Activated T-helper 2 cell treated with anti-CD3 and anti-CD28 coated beads, Interferon-gamma antibody, Interleukin-2, Interleukin-4, amounts not matched to agents 10 μg/mL and 5 μg/mL and 100 μg/mL, durations not matched to agents 14 hours and 24 hours and 36 hours (primary cell): Measurements from ENCODE around the gene NPM1. TPM values are rescaled to one million over a fixed set of nuclear protein-coding genes. Genes with fewer than 3 reads are reported as not detected.
"Not testable (repeated sequence)": the region's sequence is repeated elsewhere in the genome, so short reads cannot be mapped to it uniquely, and the experiment has no call there.

Source experiments
- DNase-seq: peaks from one replicate; pipeline ENCODE4 v3.0.0; 2021; ENCODE audit warnings: low spot score
- H3K27ac Mint-ChIP-seq: one replicate; pipeline ENCODE4 v1.8.0; 2021; ENCODE audit warnings: mixed read lengths
- H3K27me3 Mint-ChIP-seq: one replicate; pipeline ENCODE4 v1.8.0; 2021; ENCODE audit warnings: low read depth, mixed read lengths
- H3K36me3 Mint-ChIP-seq: one replicate; pipeline ENCODE4 v1.8.0; 2021; ENCODE audit warnings: low read depth, mixed read lengths
- H3K4me1 Mint-ChIP-seq: one replicate; pipeline ENCODE4 v1.8.0; 2021; ENCODE audit warnings: low read depth, mixed read lengths
- H3K4me3 Mint-ChIP-seq: one replicate; pipeline ENCODE4 v1.8.0; 2021; ENCODE audit warnings: low read depth, mild to moderate bottlenecking, moderate library complexity, mixed read lengths
- H3K9me3 Mint-ChIP-seq: one replicate; pipeline ENCODE4 v1.8.0; 2021; ENCODE audit warnings: mixed read lengths
- intact Hi-C: fragments of 100-400 bp; cut with micrococcal nuclease; formaldehyde crosslinking; loops from one replicate; pipeline ENCODE4 v1.15.1; 2023
- total RNA-seq: library from RNA; stranded (reverse); gene quantifications from 2 replicates; pipeline ENCODE4 v1.2.3, GENCODE V29; 2022

Gene NPM1
- total RNA-seq, 1 donor from 2014 or later = 3,051 TPM

DNA sequence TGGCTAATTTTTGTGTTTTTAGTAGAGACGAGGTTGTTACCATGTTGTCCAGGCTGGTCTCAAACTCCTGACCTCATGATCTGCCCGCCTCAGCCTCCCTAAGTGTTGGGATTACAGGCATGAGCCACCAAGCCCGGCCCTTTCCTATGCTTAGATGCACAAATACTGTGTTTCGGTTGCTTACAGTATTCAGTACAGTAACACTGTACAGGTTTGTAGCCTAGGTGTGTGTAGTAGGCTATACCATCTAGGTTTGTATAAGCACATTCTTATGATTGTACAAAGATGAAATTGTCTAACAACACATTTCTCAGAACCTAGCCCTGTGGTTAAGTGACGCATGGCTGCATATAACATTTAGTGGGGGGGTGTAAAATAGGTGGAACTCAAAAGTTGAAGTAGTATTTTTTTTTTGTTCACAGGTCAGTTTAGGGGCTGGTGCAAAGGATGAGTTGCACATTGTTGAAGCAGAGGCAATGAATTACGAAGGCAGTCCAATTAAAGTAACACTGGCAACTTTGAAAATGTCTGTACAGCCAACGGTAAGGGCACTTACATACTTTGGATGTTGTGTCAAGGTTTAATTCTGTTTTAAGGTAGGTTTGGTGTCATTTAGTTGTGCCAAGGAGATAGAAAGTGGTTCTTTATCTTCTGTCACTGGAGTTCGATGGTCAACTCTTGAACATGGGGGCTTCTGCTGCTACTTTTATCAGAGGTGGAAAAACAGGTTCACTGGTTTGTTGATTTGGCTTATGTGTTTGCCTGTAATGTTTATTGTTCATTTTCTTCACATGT is 3.4 kb downstream of the NPM1 start:
- H3K4me1 Mint-ChIP-seq = peaks cover 46% of the 10 kb centered on the region
- DNase-seq = no peak
- no peaks in the 10 kb centered on the region for H3K27me3 Mint-ChIP-seq
- H3K9me3 Mint-ChIP-seq = no peaks in the 10 kb centered on the region
- peaks cover 82% of the 10 kb centered on the region for H3K36me3 Mint-ChIP-seq
- peak overlapping the region; percentile 94 for H3K4me3 Mint-ChIP-seq
- intact Hi-C loops = loop anchor here (2.0 kb wide), 1 partner anchor 16 kb away; no protein-coding TSS in a partner anchor
- peak overlapping the region; percentile 47 for H3K27ac Mint-ChIP-seq

DNA sequence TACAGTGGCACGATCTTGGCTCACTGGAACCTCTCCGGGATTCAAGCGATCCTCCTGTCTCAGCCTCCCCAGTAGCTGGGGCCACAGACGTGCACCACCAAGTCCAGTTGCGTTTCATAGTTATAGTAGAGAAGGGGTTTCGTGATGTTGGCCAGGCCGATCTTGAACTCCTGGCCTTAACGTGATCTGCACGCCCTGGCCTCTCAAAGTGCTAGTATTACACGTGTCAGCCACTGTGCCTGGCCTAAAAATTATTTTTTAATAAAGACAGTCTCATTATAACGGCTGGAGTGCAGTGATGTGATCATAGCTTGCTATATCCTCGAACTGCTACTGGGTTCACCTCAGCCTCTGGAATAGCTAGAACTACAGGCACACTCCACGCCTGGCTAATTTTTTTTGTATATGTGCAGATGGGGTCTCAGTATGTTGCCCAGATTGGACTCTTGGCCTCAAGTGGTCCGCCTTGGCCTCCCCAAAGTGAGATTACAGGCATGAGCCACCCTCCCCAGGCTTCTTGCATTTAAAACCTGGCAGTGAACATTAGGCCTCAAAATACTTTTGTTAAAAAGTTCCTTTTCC is 4.4 kb downstream of the NPM1 start:
- intact Hi-C loops = loop anchor here (2.0 kb wide), 1 partner anchor 15 kb away; no protein-coding TSS in a partner anchor
- H3K9me3 Mint-ChIP-seq = no peaks in the 10 kb centered on the region
- peaks cover 46% of the 10 kb centered on the region for H3K4me1 Mint-ChIP-seq
- H3K27me3 Mint-ChIP-seq = no peaks in the 10 kb centered on the region
- H3K36me3 Mint-ChIP-seq = peaks cover 90% of the 10 kb centered on the region
- peak overlapping the region; percentile 52 for H3K4me3 Mint-ChIP-seq
- DNase-seq = no peak
- H3K27ac Mint-ChIP-seq = no peak overlapping the region

DNA sequence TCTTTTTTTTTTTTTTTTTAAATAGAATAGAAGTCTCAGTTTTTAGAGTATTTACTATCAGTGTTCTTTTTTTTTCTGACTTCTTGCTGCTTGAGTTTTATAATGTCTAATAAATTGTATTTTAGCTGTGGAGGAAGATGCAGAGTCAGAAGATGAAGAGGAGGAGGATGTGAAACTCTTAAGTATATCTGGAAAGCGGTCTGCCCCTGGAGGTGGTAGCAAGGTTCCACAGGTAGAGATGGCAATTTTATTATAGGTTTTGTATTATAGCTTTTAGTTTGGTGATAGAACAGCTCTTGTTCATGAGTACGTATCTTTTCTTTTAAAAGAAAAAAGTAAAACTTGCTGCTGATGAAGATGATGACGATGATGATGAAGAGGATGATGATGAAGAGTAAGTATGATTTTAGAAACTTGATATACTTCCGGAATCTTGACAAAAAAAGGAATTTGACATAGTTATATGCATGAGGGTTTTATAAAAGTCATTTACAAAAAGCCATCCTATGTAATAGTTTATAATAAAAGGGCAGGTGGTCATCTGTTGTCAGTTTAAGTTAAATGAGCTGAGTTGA is 5.0 kb downstream of the NPM1 start:
- Mint-ChIP-seq H3K4me1 (peaks cover 51% of the 10 kb centered on the region), H3K9me3 (no peaks in the 10 kb centered on the region), H3K36me3 (peaks cover 94% of the 10 kb centered on the region), H3K27me3 (no peaks in the 10 kb centered on the region), H3K27ac (peak overlapping the region; percentile 38), H3K4me3 (peak overlapping the region; percentile 52)
- intact Hi-C loops = no loop called here
- no peak for DNase-seq

DNA sequence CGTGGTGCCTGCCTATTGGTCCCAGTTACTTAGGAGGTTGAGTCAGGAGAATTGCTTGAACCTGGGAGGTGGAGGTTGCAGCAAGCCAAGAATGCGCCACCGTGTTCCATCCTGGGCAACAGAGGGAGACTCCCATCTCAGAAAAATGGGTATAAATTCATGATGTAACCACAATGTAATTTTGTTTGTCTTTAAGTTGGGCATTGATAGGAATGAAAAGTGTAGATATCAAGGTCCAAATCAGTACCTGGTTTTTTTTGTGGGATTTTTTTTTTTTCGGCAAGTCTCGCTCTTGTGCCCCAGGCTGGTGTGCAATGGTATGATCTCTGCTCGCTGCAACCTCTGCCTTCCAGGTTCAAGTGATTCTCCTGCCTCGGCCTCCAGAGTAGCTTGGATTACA is 7.4 kb downstream of the NPM1 start:
- intact Hi-C loops = no loop called here
- Mint-ChIP-seq H3K4me1 (peaks cover 49% of the 10 kb centered on the region), H3K4me3 (no peak overlapping the region), H3K27me3 (no peaks in the 10 kb centered on the region), H3K27ac (no peak overlapping the region), H3K36me3 (peaks cover 94% of the 10 kb centered on the region), H3K9me3 (no peaks in the 10 kb centered on the region)
- no peak for DNase-seq

DNA sequence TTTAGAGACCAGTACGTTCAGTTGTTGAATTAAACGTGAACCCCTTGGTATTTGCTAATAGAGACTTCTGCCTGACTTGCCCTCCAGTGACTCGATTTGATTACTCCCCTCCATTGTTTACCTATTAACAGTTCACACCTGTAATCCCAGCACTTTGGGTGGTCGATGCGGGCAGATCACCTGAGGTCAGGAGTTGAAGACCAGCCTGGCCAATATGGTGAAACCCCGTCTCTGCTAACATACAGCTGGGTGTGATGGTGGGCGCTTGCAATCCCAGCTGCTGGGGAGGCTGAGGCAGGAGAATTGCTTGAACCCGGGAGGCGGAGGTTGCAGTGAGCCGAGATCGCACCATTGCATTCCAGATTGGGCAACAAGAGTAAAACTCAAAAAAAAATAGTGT is 8.9 kb downstream of the NPM1 start:
- DNase-seq, H3K9me3 Mint-ChIP-seq, intact Hi-C loops, H3K27ac Mint-ChIP-seq, H3K4me3 Mint-ChIP-seq, H3K27me3 Mint-ChIP-seq: not testable (repeated sequence)
- peaks cover 94% of the 10 kb centered on the region for H3K36me3 Mint-ChIP-seq
- peaks cover 36% of the 10 kb centered on the region for H3K4me1 Mint-ChIP-seq

DNA sequence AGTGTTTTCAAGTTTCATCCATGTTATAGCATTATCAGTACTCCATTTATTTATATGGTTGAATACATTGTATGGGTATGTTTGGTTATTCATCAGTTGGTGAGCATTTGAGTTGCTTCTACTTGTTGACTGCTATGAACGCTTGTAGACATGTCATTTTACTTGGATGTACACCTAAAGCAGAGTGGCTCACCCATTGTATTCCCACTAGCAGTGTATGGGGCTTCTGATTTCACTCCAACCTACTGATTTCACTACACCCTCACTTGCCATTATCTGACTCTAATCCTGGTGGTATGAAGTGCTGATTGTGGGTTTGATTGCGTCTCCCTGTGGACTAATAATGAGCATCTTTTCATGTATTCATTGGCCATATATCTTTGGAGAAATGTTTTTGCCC is 9.5 kb downstream of the NPM1 start:
- peaks cover 93% of the 10 kb centered on the region for H3K36me3 Mint-ChIP-seq
- H3K4me3 Mint-ChIP-seq = no peak overlapping the region
- H3K9me3 Mint-ChIP-seq = no peaks in the 10 kb centered on the region
- intact Hi-C loops = no loop called here
- no peaks in the 10 kb centered on the region for H3K27me3 Mint-ChIP-seq
- H3K4me1 Mint-ChIP-seq = peaks cover 38% of the 10 kb centered on the region
- DNase-seq = no peak
- no peak overlapping the region for H3K27ac Mint-ChIP-seq

DNA sequence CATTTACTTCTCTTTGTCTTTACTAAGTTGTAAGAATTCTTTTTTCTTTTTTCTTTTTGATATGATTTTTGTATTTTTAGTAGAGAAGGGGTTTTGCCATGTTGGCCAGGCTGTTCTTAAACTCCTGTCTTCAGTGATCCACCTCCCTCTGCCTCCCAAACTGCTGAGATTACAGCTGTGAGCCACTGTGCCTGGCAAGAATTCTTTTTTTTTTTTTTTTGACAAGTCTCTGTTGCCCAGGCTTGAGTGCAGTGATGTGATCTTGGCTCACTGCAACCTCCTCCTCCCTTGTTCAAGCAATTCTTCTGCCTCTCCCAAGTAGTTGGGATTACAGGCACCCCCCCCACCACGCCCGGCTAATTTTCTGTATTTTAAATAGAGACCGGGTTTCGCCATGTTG is 9.9 kb downstream of the NPM1 start:
- intact Hi-C loops = no loop called here
- H3K27ac Mint-ChIP-seq = no peak overlapping the region

DNA sequence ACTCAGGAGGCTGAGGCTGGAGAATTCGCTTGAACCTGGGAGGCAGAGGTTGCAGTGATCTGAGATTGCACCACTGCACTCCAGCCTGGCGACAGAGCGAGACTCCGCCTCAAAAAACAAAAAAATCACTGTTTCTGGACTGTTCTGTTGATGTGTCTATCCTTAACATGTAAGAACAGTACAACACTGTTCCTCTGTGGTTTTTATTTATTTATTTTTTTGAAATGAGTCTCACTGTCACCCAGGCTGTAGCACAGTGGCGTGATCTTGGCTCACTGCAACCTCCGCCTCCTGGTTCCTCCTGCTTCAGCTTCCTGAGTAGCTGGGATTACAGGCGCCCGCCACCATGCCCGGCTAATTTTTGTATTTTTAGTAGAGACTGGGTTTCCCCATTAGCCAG is 11.0 kb downstream of the NPM1 start:
- H3K27me3 Mint-ChIP-seq, H3K4me3 Mint-ChIP-seq, DNase-seq, H3K27ac Mint-ChIP-seq, intact Hi-C loops, H3K9me3 Mint-ChIP-seq: not testable (repeated sequence)
- Mint-ChIP-seq H3K4me1 (peaks cover 27% of the 10 kb centered on the region), H3K36me3 (peaks cover 82% of the 10 kb centered on the region)

More for the DNA sequence above, 9.9 kb downstream of the NPM1 start:
- Mint-ChIP-seq H3K36me3 (peaks cover 90% of the 10 kb centered on the region), H3K4me1 (peaks cover 36% of the 10 kb centered on the region), H3K9me3 (no peaks in the 10 kb centered on the region), H3K27me3 (no peaks in the 10 kb centered on the region), H3K4me3 (no peak overlapping the region)
- DNase-seq = no peak

DNA sequence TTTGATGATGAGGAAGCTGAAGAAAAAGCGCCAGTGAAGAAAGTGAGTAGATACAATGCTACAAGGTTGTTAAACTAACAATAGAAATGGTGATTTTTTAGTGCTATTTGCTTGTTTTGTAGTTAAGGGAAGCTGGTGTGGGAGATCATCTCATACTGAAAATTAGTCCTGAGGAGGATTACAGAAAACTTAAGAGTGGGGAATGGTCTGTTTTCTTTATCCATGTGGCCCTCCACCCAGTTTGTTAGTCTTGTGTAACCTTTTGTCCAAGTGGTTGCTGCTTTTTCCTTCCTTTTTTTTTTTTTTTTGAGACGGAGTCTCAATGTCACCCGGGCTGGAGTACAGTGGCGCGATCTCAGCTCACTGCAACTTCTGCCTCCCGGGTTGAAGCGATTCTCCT is 12.5 kb downstream of the NPM1 start:
- H3K36me3 Mint-ChIP-seq = peaks cover 74% of the 10 kb centered on the region
- peaks cover 26% of the 10 kb centered on the region for H3K4me1 Mint-ChIP-seq
- intact Hi-C loops = no loop called here
- H3K27me3 Mint-ChIP-seq = no peaks in the 10 kb centered on the region
- no peaks in the 10 kb centered on the region for H3K9me3 Mint-ChIP-seq
- no peak for DNase-seq
- no peak overlapping the region for H3K4me3 Mint-ChIP-seq
- H3K27ac Mint-ChIP-seq = no peak overlapping the region

DNA sequence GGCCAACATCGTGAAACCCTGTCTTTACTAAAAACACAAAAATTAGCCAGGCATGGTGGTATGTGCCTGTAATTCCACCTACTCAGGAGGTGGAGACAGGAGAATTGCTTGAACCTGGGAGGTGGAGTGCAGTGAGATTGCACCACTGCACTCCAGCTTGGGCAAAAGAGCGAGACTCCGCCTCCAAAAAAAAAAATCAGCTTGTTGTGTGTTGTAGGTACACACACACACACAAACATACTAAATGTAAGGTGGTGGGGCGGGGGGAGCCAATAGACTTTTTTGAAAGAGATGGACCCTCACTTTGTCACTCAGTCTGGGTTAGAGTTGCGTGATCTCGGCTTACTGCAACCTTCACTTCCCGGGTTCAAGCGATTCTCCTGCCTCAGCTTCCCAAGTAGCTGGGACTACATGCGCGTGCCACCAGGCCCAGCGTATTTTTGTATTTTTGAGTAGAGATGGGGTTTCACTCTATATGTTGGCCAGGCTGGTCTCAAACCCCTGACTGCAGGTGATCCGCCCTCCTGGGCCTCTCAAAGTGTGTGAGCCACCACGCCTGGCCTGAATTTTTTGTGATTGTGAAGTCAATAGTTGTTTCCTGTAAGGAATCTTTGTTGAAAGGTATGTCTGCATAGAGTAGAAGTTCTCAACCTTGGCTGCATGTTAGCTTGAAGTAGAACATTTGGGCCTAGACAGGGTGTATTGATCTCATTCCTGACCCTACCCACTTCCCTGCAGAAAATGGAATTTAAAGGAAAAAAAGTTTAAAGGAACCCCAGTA is 13.7 kb downstream of the NPM1 start:
- H3K36me3 Mint-ChIP-seq = peaks cover 78% of the 10 kb centered on the region
- H3K4me3 Mint-ChIP-seq = no peak overlapping the region
- H3K4me1 Mint-ChIP-seq = peaks cover 30% of the 10 kb centered on the region
- no peaks in the 10 kb centered on the region for H3K9me3 Mint-ChIP-seq
- no peaks in the 10 kb centered on the region for H3K27me3 Mint-ChIP-seq
- H3K27ac Mint-ChIP-seq = no peak overlapping the region
- no peak for DNase-seq
- intact Hi-C loops = no loop called here

DNA sequence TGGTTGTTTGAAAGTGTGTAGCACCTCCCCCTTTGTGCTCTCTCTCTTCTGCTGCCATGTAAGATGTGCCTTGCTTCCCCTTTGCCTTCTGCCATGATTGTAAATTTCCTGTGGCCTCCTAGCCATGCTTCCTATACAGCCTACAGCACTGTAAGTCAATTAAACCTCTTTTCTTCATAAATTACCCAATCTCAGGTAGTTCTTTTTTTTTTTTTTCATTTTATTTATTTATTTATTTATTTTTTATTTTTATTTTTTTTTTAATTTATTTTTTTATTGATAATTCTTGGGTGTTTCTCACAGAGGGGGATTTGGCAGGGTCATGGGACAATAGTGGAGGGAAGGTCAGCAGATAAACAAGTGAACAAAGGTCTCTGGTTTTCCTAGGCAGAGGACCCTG is 15.1 kb downstream of the NPM1 start:
- Mint-ChIP-seq H3K36me3 (peaks cover 78% of the 10 kb centered on the region), H3K4me1 (peaks cover 32% of the 10 kb centered on the region)
- DNase-seq, H3K27me3 Mint-ChIP-seq, intact Hi-C loops, H3K9me3 Mint-ChIP-seq, H3K4me3 Mint-ChIP-seq, H3K27ac Mint-ChIP-seq: not testable (repeated sequence)

DNA sequence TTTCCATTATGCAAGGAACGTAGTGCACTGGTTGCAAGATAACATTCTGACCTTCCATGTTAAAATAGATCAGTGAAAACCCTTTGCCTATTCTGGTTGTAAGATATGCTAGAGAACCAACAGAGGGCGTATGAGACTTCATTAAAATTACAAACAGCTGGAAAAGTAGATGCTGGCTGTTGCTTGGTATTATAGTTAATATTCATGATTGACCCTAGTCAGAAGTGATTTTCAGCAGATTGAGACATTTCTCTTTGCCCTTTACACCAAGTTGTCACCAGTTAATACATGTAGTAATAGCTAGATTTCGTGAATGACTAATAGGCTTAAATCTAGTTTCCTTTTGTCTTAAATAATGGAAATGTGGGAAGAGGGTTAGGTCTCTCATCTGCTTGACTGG is 18.0 kb downstream of the NPM1 start:
- intact Hi-C loops = loop anchor here (2.0 kb wide), 1 partner anchor 15 kb away; no protein-coding TSS in a partner anchor
- no peaks in the 10 kb centered on the region for H3K9me3 Mint-ChIP-seq
- H3K36me3 Mint-ChIP-seq = peaks cover 77% of the 10 kb centered on the region
- H3K4me3 Mint-ChIP-seq = no peak overlapping the region
- peaks cover 34% of the 10 kb centered on the region for H3K4me1 Mint-ChIP-seq
- H3K27me3 Mint-ChIP-seq = no peaks in the 10 kb centered on the region
- no peak for DNase-seq
- peak overlapping the region; percentile 12 for H3K27ac Mint-ChIP-seq
